D721Med (cell line): Measurements from ENCODE around the gene LGR5.
"Not testable (repeated sequence)": the region's sequence is repeated elsewhere in the genome, so short reads cannot be mapped to it uniquely, and the experiment has no call there.

Experiments
- DNase-seq: peaks from one replicate; pipeline ENCODE4 v3.0.0; 2011; ENCODE audit warnings: low spot score; ENCODE audit not compliant: insufficient read length
- FAIRE-seq: peaks from 2 replicates; lab custom pipeline; 2011; peaks lifted over from hg19 to GRCh38; lab: Jason Lieb, UNC
- CTCF ChIP-seq: IDR thresholded peaks from 2 replicates; pipeline ENCODE4 v1.5.1; 2012; ENCODE audit warnings: mild to moderate bottlenecking, control low read depth; ENCODE audit not compliant: insufficient read depth; ENCODE audit errors: missing control alignments

Gene LGR5

GRCh38 chr12:71558445-71558844 is 118.8 kb downstream of the LGR5 start:
- no peak for FAIRE-seq
- DNase-seq: no peak

GRCh38 chr12:71562676-71563595 is 123.3 kb downstream of the LGR5 start:
- no peak for TF ChIP-seq CTCF
- DNase-seq (no peak), FAIRE-seq (no peak)

More at GRCh38 chr12:71558445-71558844, 118.8 kb downstream of the LGR5 start:
- no peak for TF ChIP-seq CTCF

GRCh38 chr12:71565535-71565934 is 125.9 kb downstream of the LGR5 start:
- DNase-seq: no peak
- no peak for TF ChIP-seq CTCF
- FAIRE-seq: no peak

- no peak for TF ChIP-seq CTCF
- DNase-seq (no peak), FAIRE-seq (no peak)
Observed at GRCh38 chr12:71566655-71567054, 127.1 kb downstream of the LGR5 start.

GRCh38 chr12:71567537-71567936 is 127.9 kb downstream of the LGR5 start:
- FAIRE-seq: no peak
- no peak for DNase-seq
- TF ChIP-seq CTCF: no peak

- DNase-seq: not testable (repeated sequence)
Observed at GRCh38 chr12:71569885-71570284, 130.3 kb downstream of the LGR5 start.

GRCh38 chr12:71576496-71576895 is 136.9 kb downstream of the LGR5 start:
- no peak for TF ChIP-seq CTCF
- no peak for DNase-seq
- FAIRE-seq: no peak

More at GRCh38 chr12:71569885-71570284, 130.3 kb downstream of the LGR5 start:
- FAIRE-seq: not testable (repeated sequence)
